BLaER1 (cell line): ENCODE measurements around the gene SRSF2.
"Not testable (repeated sequence)": the region's sequence is repeated elsewhere in the genome, so short reads cannot be mapped to it uniquely, and the experiment has no call there.

Experiments used
- H3K27ac ChIP-seq: shearing (Covaris generic); formaldehyde crosslinking; 2 replicates; pipeline ENCODE4 v1.8.1; 2022
- H3K27me3 ChIP-seq: shearing (Covaris generic); formaldehyde crosslinking; 2 replicates; pipeline ENCODE4 v1.8.1; 2022
- H3K36me3 ChIP-seq: shearing (Covaris generic); formaldehyde crosslinking; 2 replicates; pipeline ENCODE4 v1.8.1; 2022
- H3K4me1 ChIP-seq: shearing (Covaris generic); formaldehyde crosslinking; 2 replicates; pipeline ENCODE4 v1.8.1; 2022
- H3K4me2 ChIP-seq: shearing (Covaris generic); formaldehyde crosslinking; 2 replicates; pipeline ENCODE4 v1.8.1; 2022
- H3K4me3 ChIP-seq: shearing (Covaris generic); formaldehyde crosslinking; 2 replicates; pipeline ENCODE4 v1.8.1; 2022
- H3K9ac ChIP-seq: shearing (Covaris generic); formaldehyde crosslinking; 2 replicates; pipeline ENCODE4 v1.8.1; 2022
- H3K9me3 ChIP-seq: shearing (Covaris generic); formaldehyde crosslinking; 2 replicates; pipeline ENCODE4 v1.8.1; 2022
- H4K20me1 ChIP-seq: shearing (Covaris generic); formaldehyde crosslinking; 2 replicates; pipeline ENCODE4 v1.8.1; 2022
- Cebpa-rat ChIP-seq: shearing (Covaris generic); IDR thresholded peaks from 2 replicates; pipeline ENCODE4 v1.8.1; 2022

The SRSF2 gene

GRCh38 chr17:76738468-76738850 lies 1.3 kb upstream of the SRSF2 start:
- H3K27ac ChIP-seq = peak overlapping the region; percentile 98
- no peak for TF ChIP-seq Cebpa-rat
- H3K36me3 ChIP-seq = peaks cover 52% of the 10 kb centered on the region

GRCh38 chr17:76737676-76738467 lies 741 bp upstream of the SRSF2 start, which contains the start of gene MFSD11:
MFSD11 (plus strand) TSS chr17:76738119; CDS start chr17:76738353, 234 bp downstream.
- no peaks in the 10 kb centered on the region for H3K9me3 ChIP-seq
- H3K36me3 ChIP-seq = peaks cover 52% of the 10 kb centered on the region
- H3K27ac ChIP-seq = peak within 1 kb of the TSS; percentile 98
- peak within 1 kb of the TSS; percentile 89 for H3K4me3 ChIP-seq
- H3K9ac ChIP-seq = peak within 1 kb of the TSS; percentile 98
- H3K27me3 ChIP-seq = no peaks in the 10 kb centered on the region
- no peak for TF ChIP-seq Cebpa-rat
- peaks cover 38% of the 10 kb centered on the region for H3K4me1 ChIP-seq
- H3K4me2 ChIP-seq = peak within 1 kb of the TSS; percentile 93
- peaks cover 40% of the 10 kb centered on the region for H4K20me1 ChIP-seq

More at GRCh38 chr17:76738468-76738850, 1.3 kb upstream of the SRSF2 start:
- peaks cover 34% of the 10 kb centered on the region for H4K20me1 ChIP-seq
- H3K9ac ChIP-seq = peak overlapping the region; percentile 94
- peak overlapping the region; percentile 89 for H3K4me3 ChIP-seq
- no peaks in the 10 kb centered on the region for H3K27me3 ChIP-seq
- peaks cover 32% of the 10 kb centered on the region for H3K4me1 ChIP-seq
- H3K9me3 ChIP-seq = no peaks in the 10 kb centered on the region
- H3K4me2 ChIP-seq = peak overlapping the region; percentile 93

DNA sequence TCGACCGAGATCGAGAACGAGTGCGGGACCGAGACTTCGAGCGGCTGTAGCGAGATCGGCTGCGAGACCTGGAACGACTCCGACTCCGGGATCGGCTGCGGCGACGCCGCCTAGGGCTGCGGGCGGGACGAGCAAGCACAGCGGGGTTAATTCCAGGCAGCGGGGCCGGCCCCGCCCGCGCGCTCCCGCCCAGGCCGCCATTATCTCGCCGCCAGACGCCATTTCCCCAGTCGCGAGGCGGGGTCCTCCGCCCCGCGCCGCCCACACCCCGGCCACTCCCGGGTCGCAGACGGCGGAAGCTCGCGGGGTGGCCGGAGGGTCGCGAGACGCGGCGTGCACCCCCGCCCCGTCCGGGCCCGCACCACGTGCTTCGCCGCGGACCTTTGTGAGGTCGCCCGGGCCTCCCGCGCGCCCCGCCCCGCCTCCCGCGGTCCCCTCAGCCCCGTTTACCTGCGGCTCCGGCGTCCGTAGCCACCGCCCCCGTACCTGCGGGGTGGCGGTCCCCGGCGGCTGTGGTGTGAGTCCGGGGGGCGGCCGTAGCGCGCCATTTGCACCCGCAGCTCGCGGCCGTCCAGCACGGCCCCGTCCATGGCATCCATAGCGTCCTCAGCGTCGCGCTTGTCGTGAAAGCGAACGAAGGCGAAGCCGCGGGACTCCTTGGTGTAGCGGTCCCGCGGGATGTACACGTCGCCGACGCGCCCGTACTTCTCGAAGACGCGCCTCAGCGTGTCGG lies 616 bp downstream of the SRSF2 start:
- Histone ChIP-seq H3K4me1 (peaks cover 51% of the 10 kb centered on the region), H3K9me3 (no peaks in the 10 kb centered on the region), H3K27ac (peak overlapping the region; percentile 98), H3K36me3 (peaks cover 52% of the 10 kb centered on the region), H3K4me3 (peak overlapping the region; percentile 89), H4K20me1 (peaks cover 54% of the 10 kb centered on the region), H3K27me3 (no peaks in the 10 kb centered on the region), H3K9ac (peak overlapping the region; percentile 98), H3K4me2 (peak overlapping the region; percentile 90)
- no peak for TF ChIP-seq Cebpa-rat

DNA sequence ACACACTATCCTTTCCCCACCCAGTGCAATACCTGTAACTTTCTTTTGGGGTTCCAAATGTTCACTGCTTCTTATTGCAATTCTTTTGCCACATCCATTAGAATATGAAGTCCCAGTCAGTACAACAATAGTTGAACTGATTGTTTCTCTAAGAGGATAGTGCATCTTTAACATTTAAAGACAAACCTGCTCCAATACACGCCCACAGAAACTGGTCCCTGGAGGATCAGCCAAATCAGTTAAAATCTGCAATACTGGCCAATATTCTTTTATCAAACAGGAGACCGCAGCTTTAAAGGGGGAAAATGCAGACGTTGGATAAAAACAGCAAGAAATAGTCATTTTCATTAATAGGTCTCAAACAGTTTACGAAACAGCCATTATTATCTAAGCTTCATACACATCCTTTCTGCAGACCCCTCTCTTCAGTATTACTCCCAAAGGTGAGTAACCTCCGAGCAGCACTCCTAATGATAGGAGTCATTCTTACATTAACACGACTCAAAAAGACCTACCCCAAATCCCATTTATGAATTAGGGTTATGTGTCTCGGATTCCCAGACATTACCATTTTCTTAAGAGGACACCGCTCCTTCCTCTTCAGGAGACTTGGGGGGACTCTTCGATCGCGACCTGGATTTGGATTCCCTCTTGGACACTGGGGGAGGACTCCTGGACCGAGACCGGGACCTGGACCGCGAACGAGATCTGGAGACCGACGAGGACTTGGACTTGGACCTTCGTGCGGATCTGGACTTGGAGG lies 1.4 kb downstream of the SRSF2 start:
- Histone ChIP-seq H3K4me3 (peak overlapping the region; percentile 89), H3K9me3 (no peaks in the 10 kb centered on the region), H3K4me1 (peaks cover 59% of the 10 kb centered on the region), H3K36me3 (peaks cover 55% of the 10 kb centered on the region), H3K4me2 (peak overlapping the region; percentile 90), H3K27me3 (no peaks in the 10 kb centered on the region), H3K27ac (peak overlapping the region; percentile 98), H3K9ac (peak overlapping the region; percentile 98), H4K20me1 (peaks cover 60% of the 10 kb centered on the region)
- no peak for TF ChIP-seq Cebpa-rat

GRCh38 chr17:76735006-76735405 lies 2.1 kb downstream of the SRSF2 start:
- TF ChIP-seq Cebpa-rat = no peak
- Histone ChIP-seq H3K27ac (peak overlapping the region; percentile 98), H3K36me3 (peaks cover 61% of the 10 kb centered on the region), H3K27me3 (no peaks in the 10 kb centered on the region), H3K4me3 (peak overlapping the region; percentile 89), H3K4me1 (peaks cover 59% of the 10 kb centered on the region), H3K9me3 (no peaks in the 10 kb centered on the region), H3K4me2 (peak overlapping the region; percentile 90), H3K9ac (peak overlapping the region; percentile 98), H4K20me1 (peaks cover 60% of the 10 kb centered on the region)

DNA sequence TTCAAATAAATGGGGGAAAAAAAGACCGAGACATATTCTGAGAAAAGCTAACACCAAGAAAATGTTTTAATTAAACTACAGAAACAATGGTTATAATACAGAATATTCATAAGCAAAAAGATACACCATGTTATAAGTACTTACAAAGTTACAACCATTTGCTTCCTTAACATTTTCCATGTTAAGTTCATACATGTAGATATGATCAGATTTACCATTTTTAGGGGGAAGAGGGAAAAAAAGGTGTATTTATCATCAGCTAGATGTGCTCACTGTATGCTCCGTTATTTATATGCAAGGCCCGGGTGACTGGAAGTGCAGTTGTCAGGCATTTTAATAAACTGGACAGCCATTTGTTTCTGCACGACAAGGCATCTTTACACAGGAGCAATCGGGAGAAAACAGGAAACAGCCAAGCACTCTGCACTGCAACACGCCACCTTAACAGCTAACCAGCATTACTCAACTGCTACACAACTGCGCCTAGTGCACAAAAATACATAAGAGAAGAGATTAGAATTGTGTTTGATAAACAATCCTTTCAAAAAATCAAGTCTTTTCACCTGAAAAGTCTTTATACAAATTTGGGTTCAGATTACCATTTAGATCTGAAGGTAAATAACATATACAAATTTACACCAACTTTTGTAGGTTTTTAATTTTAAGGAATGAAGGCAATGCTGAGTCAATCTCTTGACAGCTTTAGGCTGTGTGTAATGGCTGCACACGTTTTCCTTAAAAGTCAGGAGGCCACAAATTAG lies 2.9 kb downstream of the SRSF2 start:
- Histone ChIP-seq H3K4me3 (peak overlapping the region; percentile 89), H4K20me1 (peaks cover 65% of the 10 kb centered on the region), H3K4me1 (peaks cover 59% of the 10 kb centered on the region), H3K27me3 (no peaks in the 10 kb centered on the region), H3K9me3 (no peaks in the 10 kb centered on the region), H3K36me3 (peaks cover 69% of the 10 kb centered on the region), H3K27ac (peak overlapping the region; percentile 98), H3K9ac (peak overlapping the region; percentile 98), H3K4me2 (peak overlapping the region; percentile 90)
- TF ChIP-seq Cebpa-rat = no peak

DNA sequence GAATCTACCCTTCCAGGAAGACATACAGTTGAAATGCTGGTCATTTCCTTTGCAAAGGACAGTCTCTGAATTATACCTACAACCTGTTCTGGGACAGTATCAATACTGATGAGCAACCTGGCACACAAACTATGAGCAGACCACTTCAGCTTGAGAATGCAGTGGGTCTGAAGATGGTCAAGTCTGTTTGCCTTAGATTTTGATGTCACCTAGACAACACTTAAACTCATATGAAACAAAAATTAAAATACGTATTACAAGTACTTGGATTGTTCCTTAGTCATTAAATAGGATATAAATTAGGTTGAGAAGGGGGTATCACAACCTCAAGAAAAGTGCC lies 3.5 kb downstream of the SRSF2 start:
- Histone ChIP-seq H3K9ac (peak overlapping the region; percentile 98; the same call in 1 of the 2 replicates), H3K36me3 (peaks cover 70% of the 10 kb centered on the region), H3K27ac (peak overlapping the region; percentile 98; the same call in 1 of the 2 replicates), H3K4me1 (peaks cover 59% of the 10 kb centered on the region), H3K4me2 (peak overlapping the region; percentile 90), H3K4me3 (peak overlapping the region; percentile 89), H3K27me3 (no peaks in the 10 kb centered on the region), H3K9me3 (no peaks in the 10 kb centered on the region), H4K20me1 (peaks cover 67% of the 10 kb centered on the region)
- TF ChIP-seq Cebpa-rat = no peak

- Histone ChIP-seq H3K4me1 (peaks cover 63% of the 10 kb centered on the region), H3K27ac (no peak overlapping the region), H3K4me3 (peak overlapping the region; percentile 89), H3K27me3 (no peaks in the 10 kb centered on the region), H3K9ac (peak overlapping the region; percentile 98; the same call in 1 of the 2 replicates), H3K9me3 (no peaks in the 10 kb centered on the region), H3K4me2 (peak overlapping the region; percentile 90), H4K20me1 (peaks cover 67% of the 10 kb centered on the region), H3K36me3 (peaks cover 70% of the 10 kb centered on the region)
- TF ChIP-seq Cebpa-rat = no peak
Observed at GRCh38 chr17:76732734-76733617, 4.2 kb downstream of the SRSF2 start.

- Histone ChIP-seq H4K20me1 (peaks cover 67% of the 10 kb centered on the region), H3K27ac (peak overlapping the region; percentile 1; the same call in 1 of the 2 replicates), H3K4me1 (peaks cover 64% of the 10 kb centered on the region), H3K36me3 (peaks cover 70% of the 10 kb centered on the region), H3K9ac (peak overlapping the region; percentile 25; the same call in 1 of the 2 replicates), H3K4me2 (peak overlapping the region; percentile 90), H3K4me3 (peak overlapping the region; percentile 19; the same call in 1 of the 2 replicates)
- not testable (repeated sequence) for H3K27me3 ChIP-seq, H3K9me3 ChIP-seq
Observed at GRCh38 chr17:76731800-76732733, 5.1 kb downstream of the SRSF2 start.
